Testis (tissue), 3 donors: Measurements from ENCODE around the gene SLC24A3. TPM values are rescaled to one million over a fixed set of nuclear protein-coding genes. Genes with fewer than 3 reads are reported as not detected.

ENCODE experiments used
- DNase-seq: peaks from one replicate; pipeline ENCODE4 v3.0.0-alpha.2; 2019
- H3K27ac ChIP-seq, 2 donors: fragments of 200-600 bp; sonication (generic); one replicate each; pipeline ENCODE4 v1.5.1; 2019
- H3K27me3 ChIP-seq: fragments of 200-600 bp; sonication (generic); one replicate; pipeline ENCODE4 v1.5.1; 2019
- H3K36me3 ChIP-seq: fragments of 200-600 bp; sonication (generic); one replicate; pipeline ENCODE4 v1.5.1; 2017; ENCODE audit warnings: low read depth; ENCODE audit errors: missing control alignments
- H3K4me1 ChIP-seq: fragments of 200-600 bp; sonication (generic); one replicate; pipeline ENCODE4 v1.5.1; 2019
- H3K4me3 ChIP-seq, 2 donors: fragments of 200-600 bp; sonication (generic); one replicate each; pipeline ENCODE4 v1.5.1; 2017 to 2019
- H3K9me3 ChIP-seq: fragments of 200-600 bp; sonication (generic); one replicate; pipeline ENCODE4 v1.5.1; 2017
- CTCF ChIP-seq, 3 experiments: fragments of 450-650 bp in 2 of 3; fragments of 200-600 bp in 1 of 3; sonication (generic) in 1 of 3; IDR thresholded peaks; one replicate each; pipeline ENCODE4 v1.5.1; 2016 to 2019; ENCODE audit warnings: antibody characterized with exemption in 3 of 3, mild to moderate bottlenecking in 2 of 3, moderate library complexity in 1 of 3
- POLR2A ChIP-seq: fragments of 450-650 bp; IDR thresholded peaks from one replicate; pipeline ENCODE4 v1.6.1; 2017; ENCODE audit warnings: antibody characterized with exemption, mild to moderate bottlenecking, moderate library complexity
- WGBS, 2 donors: methylation state at CpG; one replicate each; pipeline ENCODE4 v1.1.5; 2018; 5-methylcytosine and 5-hydroxymethylcytosine counted together
- intact Hi-C: fragments of 100-400 bp; cut with DNase I; formaldehyde crosslinking; loops from one replicate; pipeline ENCODE4 v1.15.1; 2023; ENCODE audit warnings: low total_unique reads
- polyA plus RNA-seq: library from polyadenylated mRNA; stranded (reverse); fragments of 350-450 nt; fragmentation: Illumina TruSeq; extraction: RNeasy Lipid Tissue Mini Kit (QIAGEN cat#74804); gene quantifications from one replicate; pipeline ENCODE4 v1.2.3, GENCODE V29; 2014; ENCODE audit warnings: low read depth, low replicate concordance; ENCODE audit not compliant: insufficient read depth
- total RNA-seq, 2 donors: library from RNA; depleted of rRNA; stranded (reverse); fragments of >200 nt; gene quantifications; one replicate each; pipeline ENCODE4 v1.2.3, GENCODE V29; 2016

SLC24A3 gene
- total and polyA plus RNA-seq, 3 donors from 2014 or later = 2.4 to 4.5 (median 3.8) TPM

DNA sequence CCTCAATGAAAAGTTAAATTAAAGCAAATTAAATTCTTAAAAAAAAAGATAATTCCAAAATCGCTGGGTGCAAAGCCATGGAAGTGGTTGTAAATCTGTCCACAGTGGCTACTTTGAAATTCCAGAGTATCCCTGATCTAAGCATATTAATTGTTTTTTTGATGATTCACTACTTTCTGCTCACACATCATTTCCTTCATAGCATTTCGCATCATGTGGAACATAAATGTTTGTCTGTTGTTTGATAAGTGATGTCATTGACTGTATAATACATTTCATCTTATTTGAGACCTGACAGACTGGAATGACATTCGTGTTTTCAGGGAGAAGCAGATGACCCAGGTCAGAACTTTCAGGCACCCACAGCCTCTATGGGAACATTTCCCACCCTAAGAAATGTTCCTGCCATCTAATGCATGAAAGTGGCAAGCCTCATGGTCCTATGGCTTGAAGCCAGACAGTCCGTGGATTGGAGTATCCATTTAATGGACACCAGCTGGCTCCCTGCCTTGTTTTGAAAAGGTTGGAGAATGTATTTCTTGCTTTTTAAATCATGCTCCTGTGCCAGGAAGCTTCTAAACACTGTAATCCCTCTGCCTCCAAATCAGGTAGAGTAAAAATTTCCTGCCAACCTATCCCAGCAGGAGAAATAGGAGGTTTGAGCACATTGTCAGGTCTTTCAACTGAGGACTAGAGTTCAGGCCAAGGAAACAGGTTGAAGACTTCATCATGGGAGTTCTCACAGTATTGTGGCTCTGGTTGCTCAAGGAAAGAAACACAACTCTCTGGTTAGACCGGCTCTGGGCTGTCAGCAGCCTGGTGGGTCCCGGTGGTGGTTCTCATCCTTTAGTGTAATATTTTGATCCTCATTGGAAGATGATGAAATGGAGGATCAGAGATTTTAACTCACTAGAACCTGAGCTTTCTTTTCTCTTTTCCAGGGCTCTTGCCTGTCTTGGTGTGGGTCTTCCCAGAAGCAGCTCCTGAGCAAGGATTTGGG lies 157.9 kb downstream of the SLC24A3 start:
- 84 to 89% methylated on average over 6 of the region's 6 CpGs for WGBS, 2 donors
- Histone ChIP-seq H3K27me3 (no peaks in the 10 kb centered on the region), H3K4me1 (no peaks in the 10 kb centered on the region), H3K36me3 (no peaks in the 10 kb centered on the region), H3K9me3 (no peaks in the 10 kb centered on the region), H3K27ac (no peak overlapping the region), H3K4me3 (no peak overlapping the region)
- TF ChIP-seq CTCF (IDR thresholded peaks at IDR 0.05) = no peak
- no peak for TF ChIP-seq POLR2A
- intact Hi-C loops = no loop called here
- DNase-seq = no peak

GRCh38 chr20:19371112-19371511 lies 158.7 kb downstream of the SLC24A3 start:
- Histone ChIP-seq H3K27me3 (no peaks in the 10 kb centered on the region), H3K4me1 (no peaks in the 10 kb centered on the region), H3K36me3 (no peaks in the 10 kb centered on the region), H3K4me3 (no peak overlapping the region), H3K9me3 (no peaks in the 10 kb centered on the region), H3K27ac (no peak overlapping the region)
- no peak for DNase-seq
- intact Hi-C loops = no loop called here
- TF ChIP-seq CTCF (IDR thresholded peaks at IDR 0.05) (no peak), POLR2A (no peak)
- WGBS, 2 donors = 75 to 93% methylated on average over 1 of the region's 1 CpG

GRCh38 chr20:19374216-19374615 lies 161.8 kb downstream of the SLC24A3 start:
- no peaks in the 10 kb centered on the region for H3K4me1 ChIP-seq
- no peak overlapping the region for H3K27ac ChIP-seq
- H3K27me3 ChIP-seq = no peaks in the 10 kb centered on the region
- TF ChIP-seq POLR2A (no peak), CTCF (IDR thresholded peaks at IDR 0.05) (no peak)
- no peaks in the 10 kb centered on the region for H3K36me3 ChIP-seq
- DNase-seq = no peak
- H3K9me3 ChIP-seq = no peaks in the 10 kb centered on the region
- 86 to 88% methylated on average over 3 of the region's 3 CpGs for WGBS, 2 donors
- no peak overlapping the region for H3K4me3 ChIP-seq
- intact Hi-C loops = no loop called here

GRCh38 chr20:19375395-19375794 lies 163.0 kb downstream of the SLC24A3 start:
- TF ChIP-seq POLR2A (no peak), CTCF (IDR thresholded peaks at IDR 0.05) (no peak)
- H3K4me3 ChIP-seq = no peak overlapping the region
- H3K9me3 ChIP-seq = no peaks in the 10 kb centered on the region
- intact Hi-C loops = no loop called here
- no peaks in the 10 kb centered on the region for H3K4me1 ChIP-seq
- no peaks in the 10 kb centered on the region for H3K27me3 ChIP-seq
- H3K36me3 ChIP-seq = no peaks in the 10 kb centered on the region
- no peak for DNase-seq
- H3K27ac ChIP-seq = no peak overlapping the region
- 50 to 64% methylated on average over 6 of the region's 6 CpGs for WGBS, 2 donors
